Aorta (tissue), 5 donors: ENCODE results near the gene CCR3. TPM values are rescaled to one million over a fixed set of nuclear protein-coding genes. Genes with fewer than 3 reads are reported as not detected.

Experiments used
- ATAC-seq: fragments of 200-7000 bp; cut with Tn5 transposase; one replicate; pipeline ENCODE4 v1.9.1; 2022; ENCODE audit warnings: moderate library complexity; ENCODE audit not compliant: low FRiP score
- DNase-seq, 2 donors: peaks; one replicate each; pipeline ENCODE4 v3.0.0-alpha.2; 2020
- H3K27ac ChIP-seq, 2 donors: one replicate each; pipeline ENCODE4 v1.5.1; 2013; ENCODE audit warnings: low read length in 2 of 2, mild to moderate bottlenecking in 2 of 2, moderate library complexity in 2 of 2, control low read depth in 1 of 2, inconsistent platforms in 1 of 2, low read depth in 1 of 2
- H3K27me3 ChIP-seq, 2 donors: one replicate each; pipeline ENCODE4 v1.6.1; 2013; ENCODE audit warnings: control low read depth in 1 of 2, low read length in 1 of 2, mild to moderate bottlenecking in 1 of 2, moderate library complexity in 1 of 2; ENCODE audit not compliant: insufficient read depth in 2 of 2, control insufficient read depth in 1 of 2
- H3K36me3 ChIP-seq, 2 donors: one replicate each; pipeline ENCODE4 v1.6.1; 2013; ENCODE audit warnings: control low read depth in 1 of 2, low read length in 1 of 2, mild to moderate bottlenecking in 1 of 2; ENCODE audit not compliant: insufficient read depth in 2 of 2, control insufficient read depth in 1 of 2
- H3K4me1 ChIP-seq, 2 donors: one replicate each; pipeline ENCODE4 v1.6.1; 2013; ENCODE audit warnings: low read length in 2 of 2, control low read depth in 1 of 2, mild to moderate bottlenecking in 1 of 2, moderate library complexity in 1 of 2; ENCODE audit not compliant: insufficient read depth in 2 of 2, control insufficient read depth in 1 of 2
- H3K4me3 ChIP-seq, 2 donors: one replicate each; pipeline ENCODE4 v1.5.1; 2013; ENCODE audit warnings: low read length in 2 of 2, control low read depth in 1 of 2, mild to moderate bottlenecking in 1 of 2
- H3K9me3 ChIP-seq: one replicate; pipeline ENCODE4 v1.6.1; 2013; ENCODE audit warnings: mild to moderate bottlenecking, low read length; ENCODE audit not compliant: control insufficient read depth
- WGBS, 2 donors: extraction: QIAGEN DNeasy Blood & Tissue Kit; methylation state at CpG; one replicate each; pipeline ENCODE4 v1.1.7; 2013; 5-methylcytosine and 5-hydroxymethylcytosine counted together
- intact Hi-C, 2 donors: fragments of 100-400 bp; cut with DNase I; formaldehyde crosslinking; loops; one replicate each; pipeline versions ENCODE4 v1.14.2 to v1.15.0; 2022
- polyA plus RNA-seq, 2 donors: library from polyadenylated mRNA; stranded (reverse); fragments of 200-250 nt; gene quantifications; one replicate each; pipeline ENCODE4 v1.2.3, GENCODE V29; 2013
- total RNA-seq, 2 donors: library from RNA; stranded (reverse); fragmentation: NEBNext Ultra II Directional; extraction: Animal tissue kit (Norgen Biotek cat#: 25700); gene quantifications; one replicate each; pipeline ENCODE4 v1.2.1, GENCODE V29; 2021
- donor health status: healthy with polysubstance abuse.
- donor health status: Bipolar disorder and iron deficiency.
- donor health status: DM: no; HTN: no; CAD: no.
- donor health status: DM: no; HTN: no; CAD: no.
- donor health status: DM: yes; HTN: yes; CAD: no.

Gene CCR3
- total and polyA plus RNA-seq, 4 donors: 0.29 TPM; not detected in 3

DNA sequence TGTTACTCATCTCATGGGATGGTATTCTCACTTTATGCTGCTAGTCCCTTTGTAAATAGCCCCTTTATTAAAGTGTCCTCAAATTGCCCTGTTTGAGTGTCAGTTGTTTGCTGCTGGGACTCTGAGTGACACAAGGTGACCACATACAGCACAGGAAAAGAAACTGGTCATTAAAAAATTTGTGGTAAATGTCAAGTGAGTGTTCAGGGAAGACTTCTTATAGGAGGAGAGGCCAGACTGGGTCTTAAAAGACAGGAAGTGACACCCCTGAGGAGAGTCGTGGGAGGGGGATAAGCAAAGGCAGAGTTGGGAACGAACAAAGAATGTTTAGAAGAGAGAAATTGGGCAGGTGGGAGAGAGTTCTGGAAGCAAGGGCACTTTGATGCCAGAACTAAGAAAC is 35.2 kb downstream of the CCR3 start:
- no peak for ATAC-seq
- 45 to 57% methylated on average over 2 of the region's 2 CpGs for WGBS, 2 donors
- intact Hi-C loops: no loop called here
- H3K9me3 ChIP-seq: peaks cover 3% of the 10 kb centered on the region
- H3K27ac ChIP-seq: no peak overlapping the region
- no peak for DNase-seq
- H3K4me1 ChIP-seq: no peaks in the 10 kb centered on the region
- no peaks in the 10 kb centered on the region for H3K36me3 ChIP-seq
- no peaks in the 10 kb centered on the region for H3K27me3 ChIP-seq
- no peak overlapping the region for H3K4me3 ChIP-seq

- WGBS, 2 donors: 90 to 91% methylated on average over 3 of the region's 3 CpGs
- H3K27ac ChIP-seq: no peak overlapping the region
- H3K4me3 ChIP-seq: no peak overlapping the region
- no peaks in the 10 kb centered on the region for H3K27me3 ChIP-seq
- no peaks in the 10 kb centered on the region for H3K36me3 ChIP-seq
- H3K9me3 ChIP-seq: peaks cover 5% of the 10 kb centered on the region
- intact Hi-C loops: no loop called here
- no peak for DNase-seq
- no peaks in the 10 kb centered on the region for H3K4me1 ChIP-seq
- ATAC-seq: no peak
Measured at GRCh38 chr3:46278816-46279672, 36.8 kb downstream of the CCR3 start.

DNA sequence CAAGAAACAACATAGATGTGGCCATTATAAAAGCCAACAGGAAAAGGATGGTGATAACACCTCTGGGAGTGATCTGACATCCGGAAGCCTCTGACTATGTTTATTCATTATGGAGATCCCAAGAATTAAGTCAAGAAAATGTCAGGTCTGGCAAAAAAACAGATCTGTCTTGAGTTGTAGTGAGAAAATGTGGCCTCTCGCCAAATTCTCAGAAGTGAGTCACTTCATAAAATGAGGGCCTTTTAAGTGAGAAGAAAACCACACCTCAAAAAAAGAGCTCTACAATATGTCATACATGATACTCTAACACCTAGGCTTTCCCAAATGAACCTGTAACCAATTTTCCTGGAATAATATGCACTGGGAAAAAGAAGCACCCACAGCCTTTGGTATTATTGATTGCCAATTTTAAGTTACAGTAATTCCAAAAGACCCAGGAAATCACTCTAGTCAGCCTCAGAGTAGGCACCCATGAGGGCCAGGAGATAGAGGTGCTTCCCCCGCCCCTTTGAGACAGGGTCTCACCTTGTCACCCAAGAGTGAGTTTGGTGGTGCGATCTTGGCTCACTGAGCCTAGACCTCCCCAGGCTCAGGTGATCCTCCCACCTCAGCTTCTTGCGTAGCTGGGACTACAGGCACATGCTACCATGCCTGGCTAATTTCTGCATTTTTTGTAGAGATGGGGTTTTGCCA is 38.0 kb downstream of the CCR3 start:
- Histone ChIP-seq H3K36me3 (no peaks in the 10 kb centered on the region), H3K9me3 (peaks cover 5% of the 10 kb centered on the region), H3K4me3 (no peak overlapping the region), H3K4me1 (no peaks in the 10 kb centered on the region), H3K27me3 (no peaks in the 10 kb centered on the region), H3K27ac (no peak overlapping the region)
- 84 to 86% methylated on average over 5 of the region's 5 CpGs for WGBS, 2 donors
- DNase-seq: no peak
- ATAC-seq: no peak
- intact Hi-C loops: no loop called here

GRCh38 chr3:46281551-46281950 is 39.3 kb downstream of the CCR3 start:
- ATAC-seq (no peak), DNase-seq (no peak)
- 66 to 83% methylated on average over 1 of the region's 1 CpG for WGBS, 2 donors
- no peak overlapping the region for H3K4me3 ChIP-seq
- H3K36me3 ChIP-seq: no peaks in the 10 kb centered on the region
- no peaks in the 10 kb centered on the region for H3K27me3 ChIP-seq
- intact Hi-C loops: no loop called here
- peaks cover 5% of the 10 kb centered on the region for H3K9me3 ChIP-seq
- no peaks in the 10 kb centered on the region for H3K4me1 ChIP-seq
- H3K27ac ChIP-seq: no peak overlapping the region

DNA sequence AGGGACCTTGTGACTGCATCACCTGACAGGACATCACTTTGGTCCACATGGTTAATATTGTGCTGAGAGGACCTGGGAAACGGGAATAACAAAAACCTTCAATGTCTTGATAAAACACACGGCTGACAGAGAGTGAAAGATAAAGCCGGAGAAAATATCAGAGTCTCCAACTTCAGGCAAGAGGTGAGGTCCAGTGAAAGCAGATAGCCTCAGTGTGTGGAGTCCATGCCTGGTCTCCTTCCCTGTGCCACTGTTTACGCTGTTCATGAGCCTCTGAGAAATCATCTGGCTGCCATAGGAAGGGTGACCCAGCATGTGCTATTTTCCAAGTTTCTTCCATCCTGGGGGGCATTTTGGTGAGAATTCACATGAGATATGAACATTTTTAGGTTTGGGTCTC is 39.8 kb downstream of the CCR3 start:
- no peak for DNase-seq
- H3K4me1 ChIP-seq: no peaks in the 10 kb centered on the region
- WGBS, 2 donors: 56 to 66% methylated on average over 4 of the region's 4 CpGs
- intact Hi-C loops: no loop called here
- no peak for ATAC-seq
- H3K36me3 ChIP-seq: no peaks in the 10 kb centered on the region
- no peak overlapping the region for H3K4me3 ChIP-seq
- peaks cover 5% of the 10 kb centered on the region for H3K9me3 ChIP-seq
- H3K27me3 ChIP-seq: no peaks in the 10 kb centered on the region
- H3K27ac ChIP-seq: no peak overlapping the region

DNA sequence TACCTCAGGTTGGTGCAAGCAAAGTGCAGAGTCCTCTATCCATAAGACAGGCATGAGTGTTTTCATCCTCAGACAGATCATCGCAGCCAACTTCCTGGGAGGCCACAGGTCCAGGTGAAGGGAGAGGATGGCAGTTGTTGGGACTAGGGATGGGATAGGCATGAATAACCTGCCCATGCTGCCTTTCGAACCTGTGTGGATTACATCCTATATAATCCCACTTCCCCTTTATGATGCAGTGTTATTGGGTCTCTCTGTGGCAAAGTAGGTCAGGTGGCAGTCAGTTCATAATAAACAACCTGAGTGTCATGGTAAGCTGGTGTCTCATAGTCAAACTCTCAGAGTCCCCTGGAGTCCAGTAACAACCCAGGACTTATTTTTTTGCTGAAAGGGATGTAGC is 40.4 kb downstream of the CCR3 start:
- Histone ChIP-seq H3K9me3 (peaks cover 5% of the 10 kb centered on the region), H3K27ac (no peak overlapping the region), H3K27me3 (no peaks in the 10 kb centered on the region), H3K36me3 (no peaks in the 10 kb centered on the region), H3K4me3 (no peak overlapping the region), H3K4me1 (no peaks in the 10 kb centered on the region)
- DNase-seq (no peak), ATAC-seq (no peak)
- 86 to 90% methylated on average over 2 of the region's 2 CpGs for WGBS, 2 donors
- intact Hi-C loops: no loop called here

GRCh38 chr3:46283881-46284450 is 41.7 kb downstream of the CCR3 start:
- Histone ChIP-seq H3K27me3 (no peaks in the 10 kb centered on the region), H3K36me3 (no peaks in the 10 kb centered on the region), H3K4me3 (no peak overlapping the region), H3K9me3 (peaks cover 5% of the 10 kb centered on the region), H3K4me1 (no peaks in the 10 kb centered on the region), H3K27ac (no peak overlapping the region)
- ATAC-seq (no peak), DNase-seq (no peak)
- intact Hi-C loops: no loop called here
- WGBS, 2 donors: 79 to 92% methylated on average over 2 of the region's 2 CpGs

DNA sequence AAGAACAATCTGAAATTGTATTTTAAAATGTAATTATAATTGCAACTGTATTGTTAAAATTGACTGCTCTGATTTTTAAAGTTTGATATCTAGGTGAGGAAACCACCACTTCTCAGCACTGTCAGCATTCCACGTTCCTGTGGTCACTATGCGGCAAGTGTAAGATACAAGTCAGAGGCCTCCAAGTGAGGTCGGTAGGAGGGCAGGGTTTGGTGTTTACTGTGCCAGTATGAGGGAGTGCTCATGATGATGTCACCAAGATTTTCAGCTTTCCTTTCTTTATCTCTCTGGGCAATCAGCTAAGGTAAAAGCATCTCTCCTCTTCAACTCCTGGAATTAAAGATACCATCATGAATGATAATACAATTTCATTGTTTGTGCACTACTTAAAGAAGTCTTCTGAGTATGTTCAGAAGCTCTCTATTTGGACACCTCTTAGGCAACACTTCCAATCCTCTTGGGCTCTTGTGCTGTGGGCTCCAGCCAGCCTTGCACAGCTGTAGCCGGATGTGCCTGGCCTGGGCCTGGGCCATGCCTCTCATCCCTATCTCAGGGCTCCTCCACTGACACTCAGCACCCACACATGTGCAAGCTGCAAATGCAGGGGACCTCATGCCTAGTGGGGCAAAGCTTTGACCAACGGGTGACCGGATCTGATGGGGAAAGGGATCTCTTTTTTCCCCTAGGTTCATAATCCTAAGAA is 42.9 kb downstream of the CCR3 start:
- Histone ChIP-seq H3K36me3 (no peaks in the 10 kb centered on the region), H3K4me3 (no peak overlapping the region), H3K27ac (no peak overlapping the region), H3K27me3 (no peaks in the 10 kb centered on the region), H3K9me3 (peaks cover 5% of the 10 kb centered on the region), H3K4me1 (no peaks in the 10 kb centered on the region)
- DNase-seq (no peak), ATAC-seq (no peak)
- WGBS, 2 donors: 69 to 73% methylated on average over 6 of the region's 6 CpGs
- intact Hi-C loops: no loop called here
